ENCODE data around the gene TUSC2.

TUSC2 gene

DNA sequence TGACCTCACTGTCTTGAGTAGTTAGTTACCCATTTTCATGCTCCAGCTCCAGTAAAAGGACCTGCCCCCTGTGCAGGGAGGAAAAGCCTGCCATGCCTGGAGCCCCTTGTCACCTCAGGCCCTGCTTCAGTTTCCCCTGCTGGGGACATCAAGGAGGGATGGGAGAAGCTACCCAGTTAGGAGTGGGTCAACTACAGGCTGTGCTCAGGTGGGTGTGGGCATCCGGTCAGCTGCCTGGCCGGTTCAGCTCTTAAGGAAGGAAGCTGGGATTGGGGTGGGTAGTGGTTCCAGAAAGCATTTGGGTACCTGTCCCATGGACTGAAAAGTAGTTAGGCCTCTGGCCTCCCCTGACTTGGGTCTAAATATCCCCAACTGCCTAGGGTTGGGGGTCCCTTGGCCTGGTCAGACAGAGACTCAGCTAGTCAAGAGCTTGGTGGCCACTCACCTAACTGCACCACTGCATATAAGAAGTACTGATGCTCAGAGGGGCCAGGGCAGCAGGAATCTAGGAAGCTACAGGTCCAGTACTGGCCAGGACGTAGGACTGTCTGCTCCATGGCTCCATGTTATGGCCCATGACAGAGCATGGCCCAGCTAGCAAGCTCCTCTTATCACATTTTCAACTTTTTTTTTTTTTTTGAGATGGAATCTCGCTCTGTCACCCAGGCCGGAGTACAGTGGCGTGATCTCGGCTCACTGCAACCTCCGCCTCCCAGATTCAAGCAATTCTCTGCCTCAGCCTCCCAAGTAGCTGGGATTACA is 48.6 kb downstream of the TUSC2 start:
- H3K27ac ChIP-seq (replicated peaks), result no peak overlapping the region
- peaks cover 28% of the 10 kb centered on the region for H3K27me3 ChIP-seq (ENCODE audit: insufficient read depth, poor library complexity, severe bottlenecking)
- no peak for TF ChIP-seq SPI1 (IDR thresholded peaks at IDR 0.05; ENCODE audit: borderline replicate concordance, low read depth)
- no peak for TF ChIP-seq CTCF (IDR thresholded peaks at IDR 0.05; ENCODE audit: insufficient read depth, low read length)
- no peak for TF ChIP-seq POLR2AphosphoS5 (IDR thresholded peaks at IDR 0.05; ENCODE audit: low read depth)
- no peak for TF ChIP-seq GABPA (IDR thresholded peaks at IDR 0.05; ENCODE audit: low read depth)
- TF ChIP-seq, protein P1, sequence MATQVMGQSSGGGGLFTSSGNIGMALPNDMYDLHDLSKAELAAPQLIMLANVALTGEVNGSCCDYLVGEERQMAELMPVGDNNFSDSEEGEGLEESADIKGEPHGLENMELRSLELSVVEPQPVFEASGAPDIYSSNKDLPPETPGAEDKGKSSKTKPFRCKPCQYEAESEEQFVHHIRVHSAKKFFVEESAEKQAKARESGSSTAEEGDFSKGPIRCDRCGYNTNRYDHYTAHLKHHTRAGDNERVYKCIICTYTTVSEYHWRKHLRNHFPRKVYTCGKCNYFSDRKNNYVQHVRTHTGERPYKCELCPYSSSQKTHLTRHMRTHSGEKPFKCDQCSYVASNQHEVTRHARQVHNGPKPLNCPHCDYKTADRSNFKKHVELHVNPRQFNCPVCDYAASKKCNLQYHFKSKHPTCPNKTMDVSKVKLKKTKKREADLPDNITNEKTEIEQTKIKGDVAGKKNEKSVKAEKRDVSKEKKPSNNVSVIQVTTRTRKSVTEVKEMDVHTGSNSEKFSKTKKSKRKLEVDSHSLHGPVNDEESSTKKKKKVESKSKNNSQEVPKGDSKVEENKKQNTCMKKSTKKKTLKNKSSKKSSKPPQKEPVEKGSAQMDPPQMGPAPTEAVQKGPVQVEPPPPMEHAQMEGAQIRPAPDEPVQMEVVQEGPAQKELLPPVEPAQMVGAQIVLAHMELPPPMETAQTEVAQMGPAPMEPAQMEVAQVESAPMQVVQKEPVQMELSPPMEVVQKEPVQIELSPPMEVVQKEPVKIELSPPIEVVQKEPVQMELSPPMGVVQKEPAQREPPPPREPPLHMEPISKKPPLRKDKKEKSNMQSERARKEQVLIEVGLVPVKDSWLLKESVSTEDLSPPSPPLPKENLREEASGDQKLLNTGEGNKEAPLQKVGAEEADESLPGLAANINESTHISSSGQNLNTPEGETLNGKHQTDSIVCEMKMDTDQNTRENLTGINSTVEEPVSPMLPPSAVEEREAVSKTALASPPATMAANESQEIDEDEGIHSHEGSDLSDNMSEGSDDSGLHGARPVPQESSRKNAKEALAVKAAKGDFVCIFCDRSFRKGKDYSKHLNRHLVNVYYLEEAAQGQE (IDR thresholded peaks at IDR 0.05; ENCODE audit: insufficient replicate concordance, low read depth), result no peak
- H3K4me3 ChIP-seq (replicated peaks; ENCODE audit: insufficient read depth, low read length), result no peak overlapping the region
- no peak for DNase-seq (ENCODE audit: low read depth in 1 of 2, low spot score in 1 of 2)

DNA sequence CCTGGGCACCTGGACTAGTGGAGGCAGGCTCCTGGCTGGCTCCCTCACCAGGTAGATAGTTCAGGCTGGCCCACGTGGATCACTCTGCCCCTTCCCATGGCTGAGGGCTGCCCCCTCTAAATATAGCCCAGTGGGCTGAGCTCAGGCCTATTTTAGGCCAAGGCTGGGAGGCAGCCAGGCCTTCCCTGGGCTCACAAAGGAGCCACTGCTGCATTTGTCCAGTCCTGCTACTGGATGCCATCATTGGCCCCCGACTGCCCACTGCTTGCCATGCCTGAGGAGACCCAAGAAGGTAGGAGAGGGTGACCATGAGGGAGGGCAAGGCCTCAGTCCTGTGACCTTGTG is 49.2 kb downstream of the TUSC2 start, which contains the start of gene LSMEM2:
TSS of gene LSMEM2 (plus strand) at position 208 of the 345 bp plus-strand sequence. CDS start at position 235, 27 bp downstream.
- peaks cover 32% of the 10 kb centered on the region for H3K27me3 ChIP-seq (ENCODE audit: insufficient read depth, poor library complexity, severe bottlenecking)
- TF ChIP-seq POLR2AphosphoS5 (IDR thresholded peaks at IDR 0.05; ENCODE audit: low read depth), result no peak
- no peak for TF ChIP-seq CTCF (IDR thresholded peaks at IDR 0.05; ENCODE audit: insufficient read depth, low read length)
- TF ChIP-seq SPI1 (IDR thresholded peaks at IDR 0.05; ENCODE audit: borderline replicate concordance, low read depth), result no peak
- TF ChIP-seq, protein P1 (IDR thresholded peaks at IDR 0.05; ENCODE audit: insufficient replicate concordance, low read depth), result no peak
- no peak within 1 kb of the TSS for H3K27ac ChIP-seq (replicated peaks)
- DNase-seq (ENCODE audit: low read depth in 1 of 2, low spot score in 1 of 2), result no peak
- no peak within 1 kb of the TSS for H3K4me3 ChIP-seq (replicated peaks; ENCODE audit: insufficient read depth, low read length)

DNA sequence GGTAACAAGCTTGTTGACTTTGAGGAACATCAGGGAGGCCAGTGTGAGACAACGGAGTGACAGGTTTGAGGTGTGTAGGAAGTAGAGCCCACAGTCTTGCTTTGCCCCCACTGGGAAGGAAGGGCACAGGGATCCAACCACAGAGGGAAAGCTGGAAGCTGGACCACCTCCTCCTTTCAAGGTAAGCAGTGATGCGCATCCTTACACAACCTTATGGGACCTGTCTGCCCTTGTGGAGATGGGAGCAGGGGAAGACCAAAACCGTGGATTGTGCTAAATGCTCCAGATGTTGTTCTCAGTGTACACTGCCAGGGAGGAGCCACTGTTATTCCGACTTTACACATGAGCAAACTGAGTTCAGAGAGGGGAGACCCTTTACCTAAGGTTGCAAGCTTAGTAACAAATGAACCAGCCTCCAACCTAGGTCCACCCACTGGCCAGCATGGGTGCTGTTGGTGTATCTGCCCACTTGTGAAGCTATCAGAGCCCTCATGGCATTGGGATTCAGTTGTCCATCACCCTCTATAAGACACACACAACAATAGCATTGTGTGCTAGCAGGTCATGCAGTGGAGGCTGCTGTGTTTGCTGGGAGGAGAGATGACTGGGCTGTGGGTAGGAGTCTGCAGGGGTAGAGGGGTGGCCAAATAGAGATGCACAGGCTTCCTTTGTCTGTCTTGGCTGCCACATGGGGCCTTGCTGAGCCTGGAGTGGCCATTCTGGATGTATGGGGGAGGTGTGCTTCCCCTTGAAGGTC is 49.7 kb downstream of the TUSC2 start:
- no peak overlapping the region for H3K4me3 ChIP-seq (replicated peaks; ENCODE audit: insufficient read depth, low read length)
- peaks cover 34% of the 10 kb centered on the region for H3K27me3 ChIP-seq (ENCODE audit: insufficient read depth, poor library complexity, severe bottlenecking)
- no peak for DNase-seq (ENCODE audit: low read depth in 1 of 2, low spot score in 1 of 2)
- no peak overlapping the region for H3K27ac ChIP-seq (replicated peaks)
- TF ChIP-seq, protein P1 (IDR thresholded peaks at IDR 0.05; ENCODE audit: insufficient replicate concordance, low read depth), result no peak
- TF ChIP-seq GABPA (IDR thresholded peaks at IDR 0.05; ENCODE audit: low read depth), result no peak
- TF ChIP-seq POLR2AphosphoS5 (IDR thresholded peaks at IDR 0.05; ENCODE audit: low read depth), result no peak
- TF ChIP-seq SPI1 (IDR thresholded peaks at IDR 0.05; ENCODE audit: borderline replicate concordance, low read depth), result no peak
- TF ChIP-seq CTCF (IDR thresholded peaks at IDR 0.05; ENCODE audit: insufficient read depth, low read length), result no peak

Data from HL-60 (cell line).